WTC11 (cell line): ENCODE results near the gene PLA2G5.

Source experiments
- ATF1 ChIP-seq: sonication (generic); formaldehyde crosslinking; IDR thresholded peaks from 2 replicates; pipeline ENCODE4 v1.8.1; 2023; ENCODE audit warnings: mild to moderate bottlenecking, moderate library complexity, missing genetic modification reagents
- ATF2 ChIP-seq: sonication (generic); formaldehyde crosslinking; IDR thresholded peaks from 2 replicates; pipeline ENCODE4 v1.8.1; 2022; ENCODE audit warnings: low read depth, missing genetic modification reagents, borderline replicate concordance
- ATF6 ChIP-seq: sonication (generic); formaldehyde crosslinking; IDR thresholded peaks from 2 replicates; pipeline ENCODE4 v1.8.1; 2023; ENCODE audit warnings: mild to moderate bottlenecking, missing genetic modification reagents
- CTCF ChIP-seq: fragments of 200-600 bp; IDR thresholded peaks from 2 replicates; pipeline ENCODE4 v1.8.0; 2022; ENCODE audit warnings: antibody characterized with exemption
- HMGXB4 ChIP-seq: sonication (generic); formaldehyde crosslinking; IDR thresholded peaks from 2 replicates; pipeline ENCODE4 v1.8.1; 2023; ENCODE audit warnings: mild to moderate bottlenecking, moderate library complexity, missing genetic modification reagents
- MAX ChIP-seq: sonication (generic); formaldehyde crosslinking; IDR thresholded peaks from 2 replicates; pipeline ENCODE4 v1.8.0; 2022; ENCODE audit warnings: mild to moderate bottlenecking, missing genetic modification reagents
- MLX ChIP-seq: sonication (generic); formaldehyde crosslinking; IDR thresholded peaks from 2 replicates; pipeline ENCODE4 v1.8.1; 2023; ENCODE audit warnings: mild to moderate bottlenecking, missing genetic modification reagents, moderate library complexity
- MYBL2 ChIP-seq: sonication (generic); formaldehyde crosslinking; IDR thresholded peaks from 2 replicates; pipeline ENCODE4 v1.8.1; 2023; ENCODE audit warnings: mild to moderate bottlenecking, moderate library complexity, missing genetic modification reagents
- NR3C1 ChIP-seq: sonication (generic); formaldehyde crosslinking; conservative IDR thresholded peaks from 2 replicates; pipeline ENCODE4 v1.8.1; 2023; ENCODE audit warnings: low read depth, mild to moderate bottlenecking, missing genetic modification reagents
- RELA ChIP-seq: sonication (generic); formaldehyde crosslinking; IDR thresholded peaks from 2 replicates; pipeline ENCODE4 v1.8.1; 2022; ENCODE audit warnings: missing genetic modification reagents, mild to moderate bottlenecking, borderline replicate concordance
- ZNF232 ChIP-seq: sonication (generic); formaldehyde crosslinking; IDR thresholded peaks from 2 replicates; pipeline ENCODE4 v1.8.0; 2022; ENCODE audit warnings: mild to moderate bottlenecking, missing genetic modification reagents
- ZNF281 ChIP-seq: sonication (generic); formaldehyde crosslinking; IDR thresholded peaks from 2 replicates; pipeline ENCODE4 v1.8.0; 2023; ENCODE audit warnings: mild to moderate bottlenecking, missing genetic modification reagents
- ZNF532 ChIP-seq: fragments of 250-450 bp; sonication (Bioruptor Pico); IDR thresholded peaks from 2 replicates; pipeline ENCODE4 v1.9.0; 2021; ENCODE audit warnings: mild to moderate bottlenecking, borderline replicate concordance
- ZSCAN18 ChIP-seq: fragments of 250-450 bp; sonication (Bioruptor Pico); IDR thresholded peaks from 2 replicates; pipeline ENCODE4 v2.1.2; 2022; ENCODE audit warnings: mild to moderate bottlenecking, moderate library complexity

- TF ChIP-seq CTCF = no peak
- TF ChIP-seq ATF1 = no peak
- no peak for TF ChIP-seq ZNF532
- TF ChIP-seq HMGXB4 (CRISPR knock-in tag) = no peak
- no peak for TF ChIP-seq NR3C1
- TF ChIP-seq MYBL2 = no peak
- TF ChIP-seq ATF6 (CRISPR knock-in tag) = no peak
- TF ChIP-seq ZNF232 (CRISPR knock-in tag) = no peak
- TF ChIP-seq ZNF281 (CRISPR knock-in tag) = no peak
- no peak for TF ChIP-seq ATF2 (CRISPR knock-in tag)
- TF ChIP-seq MAX (CRISPR knock-in tag) = no peak
- no peak for TF ChIP-seq MLX (CRISPR knock-in tag)
- no peak for TF ChIP-seq RELA (CRISPR knock-in tag)
- no peak for TF ChIP-seq ZSCAN18 (CRISPR knock-in tag)
Observed at GRCh38 chr1:20138346-20138745, 68.4 kb downstream of the PLA2G5 start.
